IPS DF 4.7 (cell line): ENCODE measurements around the gene HTT.

ENCODE experiments used
- DNase-seq: peaks from one replicate; pipeline ENCODE4 v3.0.0-alpha.2; 2013; ENCODE audit warnings: low spot score; ENCODE audit errors: extremely low read depth

Gene HTT

DNA sequence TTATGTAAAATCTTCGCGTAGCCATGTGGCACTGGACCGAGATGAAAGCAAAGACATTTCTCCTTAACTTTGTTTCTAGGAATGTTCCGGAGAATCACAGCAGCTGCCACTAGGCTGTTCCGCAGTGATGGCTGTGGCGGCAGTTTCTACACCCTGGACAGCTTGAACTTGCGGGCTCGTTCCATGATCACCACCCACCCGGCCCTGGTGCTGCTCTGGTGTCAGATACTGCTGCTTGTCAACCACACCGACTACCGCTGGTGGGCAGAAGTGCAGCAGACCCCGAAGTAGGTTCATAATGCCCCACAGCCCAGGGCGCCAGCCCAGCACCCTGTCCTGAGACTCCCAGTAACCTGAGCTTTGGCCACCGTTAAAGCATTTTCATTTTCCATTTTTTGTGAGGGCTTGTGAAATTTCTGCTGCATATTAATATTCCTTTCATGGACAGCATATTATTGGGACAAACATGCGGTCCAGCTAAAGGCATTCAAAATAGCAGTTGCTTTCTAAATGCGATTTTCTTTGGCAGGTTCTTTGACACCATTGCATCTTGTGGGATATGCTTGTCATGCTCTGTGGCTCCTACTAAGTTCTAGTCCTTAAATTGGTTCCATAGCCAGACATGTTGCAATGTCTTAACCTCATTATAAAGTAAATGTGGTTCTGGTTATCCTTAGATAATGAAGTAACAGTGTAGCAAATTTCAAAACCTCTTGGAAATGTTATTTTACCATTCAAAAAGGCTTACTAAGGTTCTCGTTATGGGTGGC is 125.4 kb downstream of the HTT start:
- no peak for DNase-seq

DNA sequence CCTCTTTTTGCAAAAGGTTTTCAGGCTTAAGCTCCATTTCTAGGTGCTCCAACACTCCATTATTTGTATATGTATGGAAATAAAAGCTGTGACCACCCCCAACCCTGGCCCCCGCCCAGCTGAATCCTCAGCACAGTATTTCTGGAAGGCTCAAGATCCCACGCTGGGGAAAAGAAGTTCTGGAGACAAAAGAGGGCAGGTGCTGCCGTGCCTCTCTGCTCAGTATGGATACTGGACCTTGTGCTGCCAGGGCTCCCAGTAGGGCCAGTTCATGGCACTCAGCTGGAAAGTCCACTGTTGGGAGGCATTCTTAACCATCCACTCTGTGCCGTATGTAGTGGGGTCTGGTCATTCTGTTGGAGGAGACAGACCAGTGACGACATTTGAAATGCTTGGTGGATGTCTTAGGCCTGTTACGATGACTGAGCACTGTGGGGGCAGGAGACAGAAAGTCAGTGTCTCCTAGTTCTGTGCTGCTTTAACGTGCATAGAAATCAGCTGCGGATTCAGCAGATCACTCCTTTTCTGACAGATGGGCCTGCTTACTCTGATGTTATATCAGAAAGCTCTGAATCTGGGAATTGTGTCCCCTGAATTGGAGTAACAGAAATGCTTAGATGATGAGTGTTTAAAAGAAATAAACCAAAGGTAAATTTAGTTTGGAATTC is 126.1 kb downstream of the HTT start:
- DNase-seq: no peak

DNA sequence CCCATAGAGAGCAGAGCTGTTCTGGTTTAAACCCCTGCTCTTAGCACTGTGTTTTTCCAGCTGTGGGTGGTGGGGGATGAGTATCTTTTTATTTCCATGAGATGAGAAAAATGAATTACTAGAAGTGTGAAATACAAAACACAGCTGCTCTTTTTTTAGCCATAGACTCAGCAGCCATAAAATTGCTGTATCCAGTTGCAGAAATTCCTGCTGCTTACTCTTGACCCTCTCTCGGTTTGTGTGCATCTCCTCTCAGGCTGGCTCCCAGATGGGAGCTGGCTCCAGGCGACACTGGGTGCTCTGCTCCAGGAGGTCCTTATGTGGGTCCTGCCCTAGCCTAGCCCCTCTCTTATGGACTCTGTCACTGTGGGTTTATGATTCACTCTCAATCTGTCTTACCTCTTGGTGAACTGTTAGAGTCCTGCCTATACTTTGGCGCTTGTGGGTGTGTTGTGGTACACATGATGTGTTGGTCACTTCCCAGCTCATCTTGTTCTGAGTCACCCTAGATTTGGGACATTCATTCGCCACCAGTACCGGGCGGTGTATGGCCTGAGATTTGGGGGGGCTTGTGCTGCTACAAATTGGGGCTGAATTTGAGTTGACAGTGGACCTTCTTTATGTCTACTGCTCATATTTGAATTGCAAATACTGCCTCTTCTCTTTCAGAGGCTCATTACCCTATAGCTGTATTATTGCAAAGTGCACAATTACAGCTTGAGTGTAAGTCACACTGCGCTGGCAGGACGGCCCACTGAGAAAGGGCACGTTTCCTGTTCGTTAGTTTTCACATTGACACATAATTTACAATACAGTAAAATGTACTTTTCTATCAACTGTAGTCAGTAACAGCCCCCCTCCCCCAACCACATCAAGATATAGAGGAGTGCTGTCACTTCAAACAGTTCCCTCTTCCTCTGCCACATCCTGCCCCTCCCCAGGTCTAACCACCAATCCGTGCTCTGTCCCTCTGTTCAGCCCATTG is 127.5 kb downstream of the HTT start:
- no peak for DNase-seq

DNA sequence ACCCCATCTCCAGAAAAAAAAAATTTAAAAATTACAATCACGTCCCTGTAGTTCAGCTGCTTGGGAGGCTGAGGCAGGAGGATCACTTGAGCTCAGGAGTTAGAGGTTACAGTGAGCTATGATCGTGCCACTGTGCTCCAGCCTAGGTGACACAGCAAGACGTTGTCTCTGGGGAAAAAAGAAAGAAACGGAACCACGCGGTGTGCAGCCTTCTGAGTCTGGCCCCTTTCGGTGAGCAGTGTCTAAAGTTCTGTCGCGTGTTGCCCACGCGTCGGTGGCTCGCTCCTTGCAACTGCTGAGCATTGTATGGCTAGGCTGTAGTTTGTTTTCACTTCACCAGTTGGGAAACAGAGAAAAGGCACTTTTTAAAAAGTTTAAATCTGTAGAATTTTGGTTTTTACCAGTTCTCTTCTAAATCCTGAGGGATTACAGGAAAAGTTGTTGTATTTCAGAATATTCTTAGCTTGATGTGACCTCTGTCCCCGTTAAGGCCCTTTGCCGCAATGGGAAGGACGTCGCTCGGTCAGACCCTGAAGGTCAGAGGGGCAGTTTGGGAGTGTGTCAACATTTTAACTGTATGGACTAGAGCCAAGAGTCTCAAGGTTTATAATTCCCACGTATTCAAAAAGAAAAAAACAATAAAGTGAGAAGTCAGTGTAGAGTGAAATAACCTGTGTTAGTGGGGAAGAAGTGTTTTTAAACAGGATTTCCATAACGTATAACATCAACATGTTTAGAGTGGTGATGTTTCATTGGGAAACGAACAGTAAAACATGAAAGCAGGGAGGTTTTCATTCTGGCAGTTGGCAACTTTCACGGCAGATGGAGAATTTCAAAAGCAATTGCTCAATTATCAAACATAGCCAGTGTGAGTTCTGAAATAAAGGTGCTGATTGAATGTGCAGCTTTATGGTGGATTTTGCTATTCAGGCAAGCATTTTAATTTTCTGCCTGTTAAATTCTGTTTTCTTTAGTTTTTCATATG is 128.6 kb downstream of the HTT start:
- DNase-seq: no peak

DNA sequence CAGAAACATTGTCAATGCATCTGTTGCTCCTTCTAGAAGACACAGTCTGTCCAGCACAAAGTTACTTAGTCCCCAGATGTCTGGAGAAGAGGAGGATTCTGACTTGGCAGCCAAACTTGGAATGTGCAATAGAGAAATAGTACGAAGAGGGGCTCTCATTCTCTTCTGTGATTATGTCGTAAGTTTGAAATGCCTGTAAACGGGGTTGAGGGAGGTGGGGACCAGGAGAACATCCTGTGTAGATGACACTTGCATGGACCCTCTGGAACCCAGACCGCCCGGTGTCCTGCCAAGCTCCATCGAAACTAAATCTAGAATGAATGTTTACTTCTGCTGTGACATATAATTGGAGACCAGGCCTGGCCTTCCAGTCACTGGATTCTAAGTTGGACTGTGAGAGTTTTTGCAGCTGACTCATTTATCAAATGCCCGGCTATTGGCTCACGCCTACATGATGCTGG is 129.5 kb downstream of the HTT start:
- no peak for DNase-seq

DNA sequence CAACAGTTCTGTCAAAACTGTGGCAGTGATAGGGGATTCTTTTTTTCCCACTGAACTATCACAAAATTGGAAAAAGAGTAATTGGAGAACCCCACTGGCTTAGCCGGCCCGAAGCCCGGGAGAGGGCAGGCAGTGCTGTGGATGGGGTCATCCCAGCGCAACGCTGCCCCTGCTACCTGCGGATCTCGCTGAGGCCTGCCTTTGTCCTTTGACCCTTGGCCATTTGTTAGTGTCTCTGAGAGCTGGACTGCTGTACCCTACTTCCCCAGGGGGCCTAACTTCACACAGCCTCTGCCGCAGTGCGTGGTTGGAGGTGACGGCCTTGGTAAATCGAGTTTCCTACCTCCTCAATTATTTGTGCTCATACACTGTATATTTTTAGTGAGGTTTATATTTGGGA is 131.5 kb downstream of the HTT start:
- DNase-seq: no peak

DNA sequence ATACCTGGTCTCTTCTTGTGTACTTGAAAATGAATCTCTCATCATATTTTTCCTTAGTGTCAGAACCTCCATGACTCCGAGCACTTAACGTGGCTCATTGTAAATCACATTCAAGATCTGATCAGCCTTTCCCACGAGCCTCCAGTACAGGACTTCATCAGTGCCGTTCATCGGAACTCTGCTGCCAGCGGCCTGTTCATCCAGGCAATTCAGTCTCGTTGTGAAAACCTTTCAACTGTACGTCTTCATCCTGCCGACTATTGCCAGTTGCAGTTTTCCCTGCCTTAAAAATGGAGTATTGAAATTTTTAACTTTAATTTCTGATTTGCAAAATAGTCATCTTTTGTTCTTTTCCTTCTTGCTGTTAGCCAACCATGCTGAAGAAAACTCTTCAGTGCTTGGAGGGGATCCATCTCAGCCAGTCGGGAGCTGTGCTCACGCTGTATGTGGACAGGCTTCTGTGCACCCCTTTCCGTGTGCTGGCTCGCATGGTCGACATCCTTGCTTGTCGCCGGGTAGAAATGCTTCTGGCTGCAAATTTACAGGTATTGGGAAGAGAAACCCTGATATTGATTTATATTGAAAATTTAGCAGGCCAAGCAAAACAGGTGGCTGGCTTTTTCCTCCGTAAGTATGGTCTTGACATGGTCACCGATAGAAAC is 132.1 kb downstream of the HTT start:
- no peak for DNase-seq

DNA sequence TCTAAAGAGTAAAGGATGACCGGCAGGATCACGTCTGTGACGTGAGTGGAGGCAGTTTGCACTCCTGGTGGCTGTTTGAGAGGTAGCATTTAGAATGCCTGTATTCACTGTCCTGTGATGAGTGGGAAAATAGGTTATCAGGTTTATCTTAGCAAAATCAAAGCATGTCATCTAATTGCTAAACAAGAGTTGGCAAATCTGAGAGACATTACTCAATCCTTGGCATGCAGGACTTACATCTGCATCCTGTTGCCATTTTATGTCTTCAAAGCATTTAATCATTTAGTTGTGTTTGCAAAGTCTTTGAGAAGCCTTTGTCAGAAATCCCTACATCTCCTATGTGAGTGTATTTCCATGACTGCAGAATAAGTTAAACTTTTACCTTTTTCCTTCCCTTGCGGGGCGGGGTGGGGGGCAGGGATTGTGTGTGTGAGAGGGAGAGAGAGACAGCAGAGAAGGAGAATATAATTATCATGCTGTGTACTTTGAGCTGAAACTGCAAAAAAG is 133.1 kb downstream of the HTT start:
- DNase-seq: no peak

DNA sequence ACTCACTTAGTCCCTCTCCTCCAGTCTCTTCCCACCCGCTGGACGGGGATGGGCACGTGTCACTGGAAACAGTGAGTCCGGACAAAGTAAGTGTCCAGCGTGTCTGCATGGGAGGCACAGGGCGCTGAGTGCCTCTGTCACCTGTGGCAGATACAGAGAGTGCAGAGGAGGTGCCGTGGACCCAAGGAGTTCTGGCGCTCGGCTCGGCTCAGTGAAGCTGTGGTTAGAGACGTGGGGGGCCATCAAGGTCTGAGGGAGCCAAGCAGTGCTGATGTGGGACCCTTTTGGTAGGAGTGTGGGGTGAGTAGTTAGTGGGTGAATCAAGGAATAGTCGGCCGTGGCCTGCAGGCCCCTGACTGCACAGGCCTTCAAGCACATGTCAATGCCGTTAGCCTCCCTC is 134.3 kb downstream of the HTT start:
- no peak for DNase-seq

DNA sequence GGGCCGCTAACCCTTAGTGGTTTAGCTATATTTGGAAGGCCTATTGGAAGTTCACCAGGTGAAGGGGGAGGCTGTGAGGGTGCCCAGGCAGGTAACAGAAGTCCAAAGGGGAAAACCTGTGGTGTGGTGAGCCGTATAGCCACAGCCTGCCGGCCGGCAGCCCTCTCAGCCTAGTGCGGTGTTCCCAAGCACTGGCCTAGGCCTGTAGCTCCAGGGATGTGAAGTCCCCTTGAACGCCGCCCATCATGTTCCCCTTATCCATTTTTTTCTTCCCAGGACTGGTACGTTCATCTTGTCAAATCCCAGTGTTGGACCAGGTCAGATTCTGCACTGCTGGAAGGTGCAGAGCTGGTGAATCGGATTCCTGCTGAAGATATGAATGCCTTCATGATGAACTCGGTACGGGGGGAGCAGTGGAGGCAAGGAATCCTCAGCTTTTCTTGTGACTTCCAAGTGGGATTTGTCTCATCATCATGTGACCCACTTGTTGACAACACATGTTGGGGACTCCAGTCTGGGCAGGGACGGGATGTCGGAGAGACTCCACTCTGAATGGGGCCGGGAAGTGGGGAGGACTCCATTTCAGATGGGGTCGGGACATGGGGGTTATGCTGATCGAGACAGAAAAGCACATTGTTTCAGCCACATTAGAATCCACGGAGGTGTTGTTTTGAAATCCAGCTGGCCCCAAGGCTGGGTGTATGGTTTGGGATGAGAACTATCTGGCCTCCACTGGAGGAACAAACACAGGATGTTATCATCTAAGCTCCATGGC is 135.3 kb downstream of the HTT start:
- no peak for DNase-seq

DNA sequence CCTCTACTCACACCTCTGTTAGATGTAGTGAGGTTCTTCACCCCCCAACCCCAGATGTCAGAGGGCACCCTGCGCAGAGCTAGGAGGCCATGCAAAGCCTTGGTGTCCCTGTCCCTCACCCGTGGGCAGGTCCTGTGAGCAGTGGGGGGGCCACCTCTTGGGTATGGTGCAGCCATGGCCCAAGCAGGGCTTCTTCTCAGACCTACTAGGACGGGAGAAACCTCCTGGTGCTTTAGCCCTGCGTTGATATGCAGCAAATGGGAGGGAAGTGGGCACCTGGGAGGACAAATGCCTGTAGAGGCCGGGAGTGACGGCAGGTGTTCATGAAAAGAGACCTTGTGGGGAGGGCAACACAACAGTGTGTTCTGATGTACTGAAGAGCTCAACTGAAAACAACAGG is 136.0 kb downstream of the HTT start:
- DNase-seq: no peak

DNA sequence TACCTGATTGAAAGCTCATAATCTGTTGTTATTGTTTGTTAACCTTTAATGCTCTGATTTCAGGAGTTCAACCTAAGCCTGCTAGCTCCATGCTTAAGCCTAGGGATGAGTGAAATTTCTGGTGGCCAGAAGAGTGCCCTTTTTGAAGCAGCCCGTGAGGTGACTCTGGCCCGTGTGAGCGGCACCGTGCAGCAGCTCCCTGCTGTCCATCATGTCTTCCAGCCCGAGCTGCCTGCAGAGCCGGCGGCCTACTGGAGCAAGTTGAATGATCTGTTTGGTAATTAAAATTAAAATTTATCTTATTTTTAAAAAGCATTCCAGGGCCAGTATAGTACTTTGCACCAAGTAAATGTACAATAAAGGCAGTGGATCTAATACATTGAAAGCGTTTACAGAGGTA is 137.4 kb downstream of the HTT start:
- no peak for DNase-seq

DNA sequence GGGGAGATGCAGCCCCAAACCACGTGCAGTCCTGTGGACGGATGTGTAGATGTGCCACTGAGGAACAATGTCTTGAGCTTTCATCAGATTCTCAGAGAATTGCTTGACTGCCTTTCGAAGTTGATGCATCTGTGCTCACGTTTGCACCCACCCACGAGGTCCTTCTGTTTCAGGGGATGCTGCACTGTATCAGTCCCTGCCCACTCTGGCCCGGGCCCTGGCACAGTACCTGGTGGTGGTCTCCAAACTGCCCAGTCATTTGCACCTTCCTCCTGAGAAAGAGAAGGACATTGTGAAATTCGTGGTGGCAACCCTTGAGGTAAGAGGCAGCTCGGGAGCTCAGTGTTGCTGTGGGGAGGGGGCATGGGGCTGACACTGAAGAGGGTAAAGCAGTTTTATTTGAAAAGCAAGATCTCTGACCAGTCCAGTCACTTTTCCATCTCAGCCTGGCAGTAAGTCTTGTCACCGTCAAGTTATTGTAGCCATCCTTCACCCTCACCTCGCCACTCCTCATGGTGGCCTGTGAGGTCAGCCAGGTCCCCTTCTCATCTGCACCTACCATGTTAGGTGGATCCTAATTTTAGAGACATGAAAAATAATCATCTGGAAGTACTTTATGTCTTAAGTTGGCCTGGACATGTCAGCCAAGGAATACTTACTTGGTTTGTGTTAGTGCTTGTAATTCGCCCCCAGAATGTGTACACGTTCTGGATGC is 138.1 kb downstream of the HTT start:
- DNase-seq: no peak

DNA sequence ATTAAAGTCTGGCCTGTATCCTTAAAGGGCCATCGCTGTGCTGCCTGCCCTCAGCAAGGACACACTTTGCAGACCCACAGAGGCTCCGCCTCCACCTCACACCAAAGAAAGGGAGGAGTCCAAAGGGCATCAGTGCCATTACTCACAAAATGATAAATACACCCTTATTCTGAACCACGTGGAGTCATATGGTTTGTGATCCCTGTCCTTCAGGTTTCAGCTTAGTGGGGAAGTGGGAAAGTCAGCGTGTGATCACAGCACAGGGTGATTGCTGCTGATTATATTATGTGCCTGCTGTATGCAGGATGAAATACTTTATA is 138.6 kb downstream of the HTT start:
- DNase-seq: no peak

DNA sequence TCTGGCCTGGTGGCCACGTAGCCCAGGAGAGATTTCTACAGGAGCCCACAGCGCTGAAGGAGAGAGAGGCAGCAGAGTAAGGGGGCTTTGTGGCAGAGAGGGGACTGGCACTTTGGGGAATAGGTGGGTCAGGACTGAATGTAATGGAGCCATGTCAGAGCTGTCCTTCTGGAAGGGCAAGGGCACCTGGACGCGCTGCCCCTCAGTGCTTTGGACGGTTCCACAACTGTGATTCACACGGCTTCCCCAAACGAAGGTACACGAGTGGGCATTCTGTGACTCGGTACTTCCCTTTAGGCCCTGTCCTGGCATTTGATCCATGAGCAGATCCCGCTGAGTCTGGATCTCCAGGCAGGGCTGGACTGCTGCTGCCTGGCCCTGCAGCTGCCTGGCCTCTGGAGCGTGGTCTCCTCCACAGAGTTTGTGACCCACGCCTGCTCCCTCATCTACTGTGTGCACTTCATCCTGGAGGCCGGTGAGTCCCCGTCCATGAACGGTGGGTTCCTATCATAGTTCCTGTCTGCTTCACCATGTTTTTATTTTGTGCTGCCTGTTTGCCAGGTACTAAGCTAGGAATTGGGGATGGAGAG is 139.3 kb downstream of the HTT start:
- DNase-seq: no peak

DNA sequence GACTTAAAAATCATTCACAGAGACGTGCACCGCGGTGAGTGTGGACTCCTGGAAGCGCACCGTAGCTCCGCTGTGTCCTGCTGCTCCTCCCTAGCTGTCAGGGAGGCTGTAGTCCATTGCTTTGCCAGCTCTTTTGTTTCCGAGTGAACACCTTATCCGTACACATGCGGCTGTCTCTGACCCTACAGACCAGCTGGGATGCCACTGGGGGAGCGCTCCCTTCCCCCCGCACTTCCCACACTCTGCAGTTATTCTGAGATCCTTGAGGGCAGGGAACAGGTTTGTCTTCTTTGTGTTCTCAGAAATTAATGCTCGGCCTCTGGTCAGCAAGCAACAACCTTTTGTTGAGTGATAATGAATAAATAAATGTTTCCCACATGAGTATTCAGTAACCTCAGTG is 140.8 kb downstream of the HTT start:
- no peak for DNase-seq

DNA sequence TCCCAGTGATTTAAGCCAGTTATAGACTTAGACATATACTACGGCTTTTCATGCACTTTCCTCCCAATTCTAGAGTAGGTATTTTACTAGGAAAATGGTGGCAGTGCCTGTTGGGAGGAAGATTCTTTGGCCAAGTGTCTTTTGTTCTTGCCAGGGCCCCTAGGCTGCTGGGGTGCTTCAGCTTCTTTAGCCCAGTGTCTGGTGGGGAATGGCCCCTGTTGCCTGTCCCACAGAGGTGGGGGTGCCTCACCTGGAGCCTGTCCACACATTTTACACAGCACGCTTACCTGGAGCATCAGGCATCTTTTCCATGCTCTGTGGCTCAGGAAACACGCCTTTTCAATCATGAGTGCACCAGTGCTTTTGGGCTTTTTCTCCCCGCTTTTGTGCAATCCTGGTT is 141.3 kb downstream of the HTT start:
- DNase-seq: no peak

DNA sequence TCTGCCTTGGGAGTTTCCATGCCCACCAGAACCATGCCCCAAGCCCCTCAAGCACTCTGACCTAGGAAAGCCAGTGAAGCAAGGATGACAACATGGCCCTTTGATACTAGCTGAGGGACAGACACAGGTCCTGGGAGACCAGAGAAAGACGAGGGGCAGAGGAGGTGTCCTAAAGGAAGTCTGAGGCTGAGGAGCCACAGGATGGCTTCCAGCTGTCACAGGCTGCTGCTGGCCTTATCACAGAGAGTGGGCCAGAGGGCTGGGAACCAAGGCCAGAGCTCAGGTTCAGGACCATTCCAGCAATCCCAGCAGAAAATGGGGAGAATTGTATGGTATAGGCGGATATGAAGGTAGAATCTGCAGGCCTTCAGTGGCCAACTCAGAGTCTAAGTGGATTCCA is 142.8 kb downstream of the HTT start:
- no peak for DNase-seq
